Kidney epithelial cell (primary cell): ENCODE results near the gene CCL21. TPM values are rescaled to one million over a fixed set of nuclear protein-coding genes. Genes with fewer than 3 reads are reported as not detected.

Experiments used
- DNase-seq: peaks from one replicate; pipeline ENCODE4 v3.0.0-alpha.2; 2010; ENCODE audit warnings: low read depth
- H3K27me3 ChIP-seq: 2 replicates; pipeline ENCODE4 v1.6.0; 2011; ENCODE audit warnings: low read length; ENCODE audit not compliant: control insufficient read depth, insufficient read depth
- H3K36me3 ChIP-seq: 2 replicates; pipeline ENCODE4 v1.5.1; 2011; ENCODE audit warnings: low read length; ENCODE audit not compliant: control insufficient read depth, insufficient read depth
- H3K4me3 ChIP-seq: 2 replicates; pipeline ENCODE4 v1.5.1; 2011; ENCODE audit warnings: low read depth, mild to moderate bottlenecking, control low read depth, low read length
- CTCF ChIP-seq: IDR thresholded peaks from 2 replicates; pipeline ENCODE4 v1.5.1; 2011; ENCODE audit warnings: mild to moderate bottlenecking, moderate library complexity, low read length, control low read depth, inconsistent platforms; ENCODE audit not compliant: insufficient read depth, poor library complexity, severe bottlenecking
- total RNA-seq: library from RNA; depleted of rRNA; stranded (reverse); fragments of >200 nt; gene quantifications from 2 replicates; pipeline ENCODE4 v1.2.3, GENCODE V29; 2015

Gene CCL21
- total RNA-seq, 1 donor from 2014 or later = not detected

- Histone ChIP-seq H3K4me3 (no peak overlapping the region), H3K36me3 (no peaks in the 10 kb centered on the region), H3K27me3 (peaks cover 10% of the 10 kb centered on the region)
- DNase-seq = no peak
- TF ChIP-seq CTCF = no peak
Observed at GRCh38 chr9:34686231-34686630, 23.7 kb downstream of the CCL21 start.

DNA sequence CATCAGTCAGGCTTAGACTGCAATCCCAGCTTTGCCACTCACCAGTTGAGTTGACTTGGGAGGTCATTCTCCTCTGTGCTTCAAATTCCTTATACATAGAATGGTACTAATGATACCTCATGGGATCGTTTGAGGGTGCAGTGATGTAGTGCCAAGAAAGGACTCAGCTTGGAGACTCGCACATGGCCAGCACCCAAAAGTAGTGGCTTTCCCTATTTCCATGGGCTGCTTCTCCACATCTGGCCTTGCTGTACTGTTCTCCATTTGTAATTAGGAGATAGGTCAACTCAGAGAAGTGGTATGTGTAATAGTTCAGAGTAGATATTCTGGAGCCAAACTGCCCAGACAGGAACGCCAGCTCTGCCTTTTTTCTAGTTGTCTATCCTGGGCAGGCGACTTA, 24.3 kb downstream of the CCL21 start:
- Histone ChIP-seq H3K36me3 (no peaks in the 10 kb centered on the region), H3K4me3 (no peak overlapping the region), H3K27me3 (peaks cover 10% of the 10 kb centered on the region)
- no peak for TF ChIP-seq CTCF
- no peak for DNase-seq

DNA sequence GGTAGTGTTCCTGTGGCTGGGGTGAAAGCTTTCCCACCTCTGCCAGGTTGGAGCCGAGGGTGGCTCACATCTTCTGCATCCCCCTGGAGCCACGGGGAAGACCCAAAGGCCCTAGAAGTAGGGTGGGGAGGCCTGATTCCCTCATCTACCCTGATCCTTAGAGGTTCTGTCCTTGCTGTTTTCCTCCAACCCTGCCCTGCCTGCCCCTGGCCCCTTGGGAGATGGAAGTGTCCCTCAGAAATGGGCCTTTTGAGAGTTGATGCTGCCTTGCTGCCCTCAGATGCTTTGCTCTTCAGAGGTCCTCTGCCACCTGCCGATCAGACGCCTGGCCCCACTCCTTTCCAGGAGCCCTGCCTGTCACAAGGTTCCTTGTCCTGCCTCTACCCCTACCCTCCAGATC, 25.1 kb downstream of the CCL21 start:
- no peak for DNase-seq
- no peaks in the 10 kb centered on the region for H3K36me3 ChIP-seq
- H3K27me3 ChIP-seq = peaks cover 4% of the 10 kb centered on the region
- no peak for TF ChIP-seq CTCF
- H3K4me3 ChIP-seq = no peak overlapping the region

DNA sequence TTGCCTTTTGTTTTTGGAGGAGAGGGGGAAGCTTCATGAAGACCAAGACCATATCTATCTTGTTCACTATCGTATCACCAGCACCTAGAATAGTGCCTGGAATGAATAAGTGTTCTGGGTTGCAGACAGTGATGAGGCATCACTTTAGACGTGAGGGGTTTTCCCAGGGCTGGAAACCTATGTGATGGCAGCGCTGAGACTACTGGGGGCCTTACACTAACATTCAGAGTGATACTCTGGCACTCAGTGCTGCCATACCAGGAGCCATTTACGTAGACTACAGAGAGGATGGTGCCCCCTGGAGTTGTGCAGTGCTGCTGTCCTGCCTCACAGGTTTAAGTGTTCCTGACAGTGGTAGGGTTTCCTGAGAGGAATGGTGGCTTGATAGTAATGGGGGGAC, 25.8 kb downstream of the CCL21 start:
- Histone ChIP-seq H3K4me3 (no peak overlapping the region), H3K36me3 (no peaks in the 10 kb centered on the region), H3K27me3 (no peaks in the 10 kb centered on the region)
- TF ChIP-seq CTCF = no peak
- DNase-seq = no peak

DNA sequence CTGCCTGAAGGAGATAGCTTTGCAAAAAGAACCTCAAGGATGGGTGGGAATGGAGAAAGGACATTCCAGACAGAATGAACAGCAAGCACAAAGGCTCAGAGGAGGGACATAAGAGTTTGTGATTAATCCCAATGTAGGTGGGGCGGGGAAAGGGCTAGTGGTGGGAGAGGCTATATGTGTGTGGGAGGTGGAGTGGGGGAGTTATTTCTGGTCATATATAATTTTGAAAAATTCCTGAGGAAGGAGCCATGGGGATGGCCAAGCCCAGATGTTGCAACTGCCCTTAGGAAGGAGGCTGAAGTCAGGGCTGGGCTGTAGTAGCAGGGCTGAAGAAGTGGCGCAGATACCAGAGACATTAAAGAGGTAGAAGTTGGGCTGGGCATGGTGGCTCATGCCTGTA, 34.1 kb downstream of the CCL21 start:
- Histone ChIP-seq H3K36me3 (no peaks in the 10 kb centered on the region), H3K27me3 (no peaks in the 10 kb centered on the region), H3K4me3 (no peak overlapping the region)
- DNase-seq = no peak
- no peak for TF ChIP-seq CTCF

DNA sequence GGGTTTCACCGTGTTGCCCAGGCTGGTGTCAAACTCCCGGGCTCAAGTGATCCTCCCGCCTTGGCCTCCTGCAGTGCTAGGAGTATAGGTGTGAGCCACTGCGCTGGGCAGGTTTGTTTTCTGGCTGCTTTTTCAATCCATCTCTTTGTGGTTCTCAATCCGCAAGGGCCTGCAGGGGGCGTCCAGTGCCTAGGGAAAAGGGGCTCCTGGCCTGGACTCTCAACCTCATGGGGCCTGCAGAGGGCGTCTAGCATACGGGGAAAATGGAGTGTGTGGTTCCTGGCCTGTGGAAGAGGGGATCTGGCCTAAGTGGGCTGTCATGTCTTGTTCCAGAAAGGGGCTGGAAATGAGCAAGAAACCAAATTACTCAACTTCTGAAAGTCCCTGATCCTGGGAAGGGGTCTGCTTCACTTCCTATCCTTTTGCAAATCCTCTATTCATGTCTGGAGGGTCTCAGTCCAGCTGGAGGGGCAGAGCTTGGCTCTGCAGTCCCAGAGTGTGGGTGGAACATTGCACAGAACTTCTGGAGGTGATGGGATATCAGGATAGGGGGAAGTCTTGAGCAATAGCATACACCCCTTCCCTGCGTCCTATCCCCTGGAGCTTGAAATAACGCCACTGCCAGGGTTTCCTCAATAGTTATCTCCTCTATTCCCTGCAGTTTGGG, 34.8 kb downstream of the CCL21 start:
- peak; percentile 97 for TF ChIP-seq CTCF
- DNase-seq = no peak
- no peaks in the 10 kb centered on the region for H3K27me3 ChIP-seq
- H3K36me3 ChIP-seq = no peaks in the 10 kb centered on the region
- no peak overlapping the region for H3K4me3 ChIP-seq
